Superior temporal gyrus (tissue), 1 donor: Measurements from ENCODE around the gene DNAJC3.
"Not testable (repeated sequence)": the region's sequence is repeated elsewhere in the genome, so short reads cannot be mapped to it uniquely, and the experiment has no call there.

Experiments
- DNase-seq: peaks from one replicate; pipeline ENCODE4 v3.0.0-alpha.2; 2016; ENCODE audit errors: extremely low spot score

DNAJC3 gene

GRCh38 chr13:95676105-95676761, 706 bp upstream of the DNAJC3 start:
- no peak for DNase-seq

GRCh38 chr13:95677564-95678266, 776 bp downstream of the DNAJC3 start:
- DNase-seq: peak; percentile 40

GRCh38 chr13:95678967-95679366, 2.0 kb downstream of the DNAJC3 start:
- DNase-seq: no peak

GRCh38 chr13:95679722-95680121, 2.8 kb downstream of the DNAJC3 start:
- DNase-seq: no peak

GRCh38 chr13:95684418-95684817, 7.5 kb downstream of the DNAJC3 start:
- DNase-seq: no peak

GRCh38 chr13:95684960-95685359, 8.0 kb downstream of the DNAJC3 start:
- not testable (repeated sequence) for DNase-seq

- DNase-seq: no peak
Measured at GRCh38 chr13:95689582-95689926, 12.6 kb downstream of the DNAJC3 start.

- DNase-seq: not testable (repeated sequence)
Measured at GRCh38 chr13:95690986-95691385, 14.0 kb downstream of the DNAJC3 start.

GRCh38 chr13:95697052-95697680, 20.2 kb downstream of the DNAJC3 start:
- DNase-seq: no peak

- DNase-seq: no peak
Measured at GRCh38 chr13:95698047-95698749, 21.3 kb downstream of the DNAJC3 start.

- no peak for DNase-seq
Measured at GRCh38 chr13:95703576-95703975, 26.6 kb downstream of the DNAJC3 start.

GRCh38 chr13:95704510-95704909, 27.6 kb downstream of the DNAJC3 start:
- DNase-seq: no peak

- no peak for DNase-seq
Measured at GRCh38 chr13:95706356-95706755, 29.4 kb downstream of the DNAJC3 start.

GRCh38 chr13:95707035-95707434, 30.1 kb downstream of the DNAJC3 start:
- no peak for DNase-seq

- DNase-seq: no peak
Measured at GRCh38 chr13:95707442-95708390, 30.8 kb downstream of the DNAJC3 start.

GRCh38 chr13:95708391-95708774, 31.4 kb downstream of the DNAJC3 start:
- no peak for DNase-seq

- DNase-seq: no peak
Measured at GRCh38 chr13:95708811-95709500, 32.0 kb downstream of the DNAJC3 start.

GRCh38 chr13:95710313-95710712, 33.4 kb downstream of the DNAJC3 start:
- no peak for DNase-seq

- not testable (repeated sequence) for DNase-seq
Measured at GRCh38 chr13:95712846-95713245, 35.9 kb downstream of the DNAJC3 start.

GRCh38 chr13:95713651-95714050, 36.7 kb downstream of the DNAJC3 start:
- DNase-seq: no peak
